Measurements from ENCODE around the gene EGFL8.
A peak's percentile ranks its signal among the peaks of the same experiment; 100 is the strongest.
"Not testable (repeated sequence)": the region's sequence is repeated elsewhere in the genome, so short reads cannot be mapped to it uniquely, and the experiment has no call there.

Gene EGFL8

DNA sequence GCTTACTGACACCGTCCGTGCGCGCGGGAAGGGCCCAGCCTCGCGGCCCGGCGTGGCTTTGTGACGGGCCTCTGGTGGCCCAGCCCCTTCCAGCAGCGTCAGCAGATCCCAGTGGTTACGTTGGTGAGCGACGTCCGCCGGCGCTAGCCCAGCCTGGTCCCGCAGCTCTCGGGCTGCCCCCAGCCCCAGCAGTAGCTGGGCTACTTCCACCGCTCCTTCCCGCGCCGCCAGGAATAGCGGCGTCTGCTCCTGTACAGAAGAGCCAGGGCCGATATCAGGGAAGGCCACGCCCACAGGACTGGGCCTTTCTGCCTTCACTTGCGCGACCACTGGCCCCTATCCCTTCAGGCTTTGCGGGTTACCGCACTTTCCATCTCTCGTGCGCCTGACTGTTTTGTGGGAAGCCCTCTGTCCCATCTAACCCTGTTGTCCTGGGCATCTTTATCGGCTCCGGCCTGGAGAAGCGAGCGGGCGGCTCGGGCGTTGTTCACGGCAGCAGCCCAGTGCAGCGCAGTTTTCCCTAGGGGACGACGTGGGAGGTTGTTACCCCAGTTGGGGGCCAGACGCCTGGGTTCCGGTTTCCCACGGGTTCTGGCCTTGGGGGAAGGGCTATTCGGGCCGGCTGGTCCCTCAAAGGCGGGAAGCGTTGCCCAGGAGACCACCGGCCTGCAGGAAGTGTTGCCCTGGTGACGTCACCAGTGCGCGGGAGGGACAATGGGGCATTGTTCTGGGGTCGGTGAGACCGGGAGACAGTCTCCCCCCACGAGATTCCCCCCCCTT is 31.7 kb downstream of the EGFL8 start:
- DNase-seq (ENCODE audit: low read depth): peak; percentile 78

DNA sequence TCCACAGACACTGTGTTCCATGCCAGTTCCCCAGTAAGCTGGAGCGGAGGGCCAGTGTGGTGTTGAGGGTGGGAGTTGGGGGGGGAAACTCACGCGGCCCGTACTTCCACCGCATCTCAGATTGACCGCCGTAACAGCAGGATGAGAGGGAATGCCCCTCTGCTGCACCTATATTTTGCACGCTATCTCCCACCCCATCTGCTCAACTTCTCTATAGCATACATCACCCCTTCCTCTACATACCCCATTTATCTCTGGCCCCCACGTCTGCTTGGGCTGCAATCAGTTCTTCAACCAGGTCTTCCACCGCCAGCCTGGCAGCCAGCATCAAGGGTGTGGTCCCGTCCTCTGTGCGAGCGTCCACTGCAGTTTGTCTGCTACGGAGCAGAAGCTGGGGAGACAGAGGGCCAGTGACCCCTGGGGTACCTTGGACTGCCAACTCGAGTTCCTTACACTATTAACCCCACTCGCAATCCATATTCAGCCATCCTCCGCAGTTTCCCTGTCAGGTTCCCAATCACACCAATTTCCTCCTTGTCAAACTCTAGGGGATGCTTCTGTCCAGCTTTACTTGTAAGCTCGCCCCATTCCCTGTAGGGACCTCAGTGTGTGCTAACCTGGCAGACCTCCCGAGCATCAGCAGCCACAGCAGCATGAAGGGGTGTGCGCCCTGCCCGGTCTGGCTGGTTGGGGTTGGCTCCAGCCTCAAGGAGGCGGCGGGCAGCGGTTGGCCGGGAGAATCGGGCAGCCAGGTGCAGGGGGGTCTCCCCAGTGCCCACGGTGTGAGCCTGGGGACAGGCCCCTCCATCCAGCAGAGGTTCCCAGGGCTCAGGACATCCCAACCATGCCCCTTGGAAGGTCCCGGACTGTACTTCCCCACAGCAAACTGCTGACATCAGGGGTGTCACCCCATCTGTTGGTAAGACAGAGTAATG is 32.6 kb downstream of the EGFL8 start:
- no peak for DNase-seq (ENCODE audit: low read depth)

DNA sequence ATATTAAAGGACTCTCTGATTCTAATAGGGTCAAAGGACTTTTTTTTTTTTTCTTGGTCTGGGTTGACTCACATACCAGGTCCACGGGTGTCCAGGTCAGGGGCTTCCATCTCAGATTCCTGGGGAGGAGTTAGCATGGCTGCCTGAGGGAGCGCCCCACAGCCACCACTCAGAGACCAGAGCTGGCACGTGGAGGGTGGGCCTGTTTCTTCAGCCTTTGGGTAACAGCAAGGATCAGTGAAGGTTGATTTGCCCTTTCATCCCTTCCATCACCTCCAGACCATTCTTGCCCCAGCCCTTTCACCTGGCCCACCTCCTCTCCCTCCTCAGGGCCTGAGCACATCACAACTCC is 33.9 kb downstream of the EGFL8 start:
- no peak for DNase-seq (ENCODE audit: low read depth)

DNA sequence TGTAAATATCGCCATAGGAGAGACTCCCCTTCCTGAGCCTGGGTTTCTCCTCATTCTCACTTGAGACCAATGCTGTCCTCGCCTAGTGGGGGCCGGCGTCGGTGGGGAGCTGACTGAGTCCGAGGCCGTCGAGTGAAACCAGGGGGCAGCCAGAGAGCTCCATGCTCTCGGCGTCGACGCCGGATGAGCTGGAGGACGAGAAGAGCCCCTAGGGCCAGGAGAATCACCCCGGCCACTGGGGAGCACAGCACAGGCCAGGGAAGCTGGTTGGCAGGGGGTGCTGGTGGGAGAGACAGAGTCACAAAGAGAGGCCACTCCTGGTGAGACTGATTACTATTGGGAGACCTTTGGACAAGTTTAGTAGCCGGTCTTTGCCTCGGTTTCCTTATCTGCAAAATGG is 34.5 kb downstream of the EGFL8 start:
- DNase-seq (ENCODE audit: low read depth): no peak

DNA sequence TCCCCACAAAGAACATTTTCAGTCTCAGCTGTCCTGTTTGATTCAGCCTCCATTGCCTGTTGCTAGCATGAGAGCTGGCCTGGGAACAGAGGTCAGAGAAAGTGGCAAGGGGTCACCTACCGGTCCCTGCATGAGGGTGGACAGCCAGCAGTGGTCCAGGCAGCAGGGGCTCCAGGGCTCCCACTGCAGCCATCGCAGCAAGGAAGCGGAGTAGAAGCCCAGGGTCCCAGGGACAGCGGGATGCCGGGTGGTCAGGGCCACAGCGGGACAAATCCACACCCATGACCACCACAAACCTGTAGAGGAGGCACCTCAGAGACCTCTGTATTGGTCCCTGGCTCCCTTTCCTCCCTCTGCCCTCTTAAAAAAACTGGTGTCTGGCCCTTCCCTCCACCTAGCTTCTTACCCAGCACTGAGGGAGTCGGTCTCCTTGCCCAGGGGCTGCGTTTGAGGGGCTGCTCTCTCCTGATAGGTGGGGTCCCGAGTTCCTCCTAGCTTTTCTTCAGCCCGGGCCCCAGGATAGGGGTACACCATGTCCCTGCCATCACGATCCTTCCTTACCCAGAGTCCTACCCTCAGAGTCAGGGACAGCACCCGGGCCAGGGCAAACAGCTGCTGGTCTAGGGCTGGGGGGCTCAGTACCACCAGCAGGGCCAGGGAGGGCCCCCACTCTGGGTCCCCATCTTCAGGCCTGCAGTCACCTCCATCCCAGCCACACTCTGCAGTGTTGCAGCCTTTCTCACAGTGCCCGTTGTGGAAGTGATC is 36.5 kb downstream of the EGFL8 start:
- DNase-seq (ENCODE audit: low read depth): no peak

DNA sequence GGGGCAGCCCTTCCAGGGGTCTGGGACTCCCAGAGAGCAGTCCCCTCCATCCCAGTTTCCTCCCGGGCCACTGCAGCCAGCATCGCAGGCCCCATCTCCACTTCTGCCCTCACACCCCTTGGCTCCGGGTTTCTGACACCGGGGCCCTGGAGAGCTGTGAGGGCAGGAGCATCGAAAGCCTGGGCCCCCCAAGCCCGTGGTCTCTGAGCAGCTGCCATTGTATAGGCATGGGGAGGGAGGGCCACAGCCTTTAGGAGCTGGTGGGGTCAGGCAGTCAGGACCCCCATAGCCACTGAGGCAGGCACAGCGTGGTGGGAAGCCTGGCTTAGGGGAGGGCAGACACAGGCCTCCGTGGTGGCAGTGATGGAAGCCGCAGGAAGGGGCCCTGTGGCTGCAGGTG is 37.8 kb downstream of the EGFL8 start:
- no peak for DNase-seq (ENCODE audit: low read depth)

DNA sequence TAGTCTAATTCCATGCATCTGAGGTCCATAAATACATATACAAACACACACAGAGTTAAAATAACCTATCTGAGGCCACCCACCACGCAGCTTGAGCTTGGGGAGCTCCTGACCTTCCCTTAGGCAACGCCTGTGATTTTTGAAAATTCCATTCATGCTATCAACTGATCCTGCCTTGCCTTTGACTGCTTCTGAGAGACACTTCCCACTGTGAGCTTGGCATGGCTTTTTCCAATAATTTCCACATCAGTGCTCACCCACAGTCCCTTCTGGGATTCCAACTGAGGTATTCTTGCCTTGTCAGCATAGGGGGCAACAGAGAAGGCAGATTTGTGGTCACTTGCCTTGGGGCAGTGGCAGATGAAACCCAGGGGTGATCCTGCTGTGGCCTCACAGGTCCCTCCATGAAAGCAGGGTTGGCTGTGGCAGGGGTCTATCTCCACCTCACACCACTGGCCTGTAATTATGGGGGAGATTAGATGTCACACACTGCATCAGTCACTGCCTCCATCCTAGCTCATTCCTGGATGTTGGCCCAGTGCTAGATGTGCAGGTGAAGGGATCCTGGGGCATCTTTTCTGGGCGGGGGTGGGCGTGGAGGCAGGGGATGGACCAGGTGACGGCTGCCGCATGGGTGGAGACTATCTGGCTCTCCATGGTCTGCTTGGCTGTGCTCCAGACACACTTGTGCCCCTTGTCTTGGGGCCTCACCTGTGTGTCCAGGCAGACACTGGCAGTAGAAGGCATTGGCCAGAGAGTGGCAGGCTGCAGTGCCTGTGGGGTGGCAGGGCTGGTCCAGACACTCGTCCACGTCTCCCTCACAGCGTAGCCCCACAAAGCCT is 39.3 kb downstream of the EGFL8 start:
- DNase-seq (ENCODE audit: low read depth): no peak

DNA sequence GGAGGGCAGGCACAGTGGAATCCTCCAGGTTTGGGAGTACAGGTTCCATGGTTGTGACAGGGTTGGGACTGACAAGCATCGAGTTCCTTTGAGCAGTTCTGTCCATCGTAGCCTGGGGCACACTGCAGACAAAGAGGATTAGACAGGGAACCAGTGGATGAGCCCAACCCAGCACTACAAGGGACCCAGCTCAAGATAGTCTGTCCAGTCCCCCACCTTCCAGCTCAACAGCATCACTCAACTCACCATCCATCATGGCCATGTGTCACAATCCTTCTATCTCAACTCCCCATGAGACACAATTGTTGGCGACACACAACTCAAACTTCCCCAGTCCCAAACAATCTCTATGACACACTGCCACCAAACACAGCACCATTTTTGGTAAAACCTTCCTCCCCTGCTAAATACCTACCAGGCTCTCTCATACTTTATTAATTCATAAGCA is 39.9 kb downstream of the EGFL8 start:
- no peak for DNase-seq (ENCODE audit: low read depth)

DNA sequence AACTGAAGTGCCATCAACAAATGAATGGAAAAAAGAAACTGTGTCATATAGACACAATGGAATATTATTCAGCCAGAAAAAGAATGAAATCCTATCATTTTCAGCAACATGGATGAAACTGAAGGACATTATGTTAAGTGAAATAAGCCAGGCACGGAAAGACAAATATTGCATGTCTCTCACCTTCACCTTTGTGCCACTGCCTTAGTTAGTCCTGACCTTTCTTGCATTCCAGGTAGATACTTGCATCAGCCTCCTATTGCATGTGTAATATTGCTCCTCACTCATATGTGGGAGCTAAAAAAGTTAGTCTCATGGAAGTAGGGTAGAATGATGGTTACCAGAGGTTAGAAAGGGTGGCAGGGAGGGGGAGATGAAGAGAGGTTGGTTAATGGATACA is 44.6 kb downstream of the EGFL8 start:
- DNase-seq (ENCODE audit: low read depth): no peak

DNA sequence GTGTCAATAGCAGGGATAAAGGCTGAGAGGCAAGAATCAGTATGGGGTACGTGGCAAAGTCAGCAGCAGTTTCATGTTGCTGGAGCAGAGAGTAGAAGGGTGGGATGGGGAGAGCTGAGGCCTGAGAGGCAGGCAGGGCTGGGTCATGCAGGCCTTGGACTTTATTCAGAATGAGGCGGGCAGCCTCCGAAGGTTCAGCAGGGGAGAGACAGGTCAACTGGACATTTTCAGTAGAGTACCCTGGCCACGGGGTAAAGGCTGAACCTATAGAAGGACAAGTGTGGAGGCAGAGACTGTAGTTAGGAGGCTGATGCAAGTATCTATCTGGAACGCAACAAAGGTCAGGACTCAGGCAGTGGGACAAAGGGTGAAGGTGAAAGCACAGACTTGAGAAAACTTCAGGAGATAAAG is 45.8 kb downstream of the EGFL8 start:
- no peak for DNase-seq (ENCODE audit: low read depth)

DNA sequence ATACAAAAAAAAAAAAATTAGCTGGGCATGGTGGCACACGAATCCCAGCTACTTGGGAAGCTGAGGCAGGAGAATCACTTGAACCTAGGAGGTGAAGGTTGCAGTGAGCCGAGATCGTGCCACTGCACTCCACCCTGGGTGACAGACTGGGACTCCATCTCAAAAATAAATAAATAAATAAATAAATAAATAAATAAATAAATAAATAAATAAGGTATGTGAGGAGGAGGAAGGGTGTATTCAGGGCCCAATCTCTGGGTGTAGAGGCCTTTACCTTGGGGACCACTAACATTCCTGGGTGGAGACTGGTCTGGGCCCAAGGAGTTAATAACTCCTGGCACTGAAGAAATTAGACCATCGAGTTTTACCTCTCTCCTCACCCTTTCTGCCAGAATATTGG is 47.0 kb downstream of the EGFL8 start:
- DNase-seq (ENCODE audit: low read depth): not testable (repeated sequence)

DNA sequence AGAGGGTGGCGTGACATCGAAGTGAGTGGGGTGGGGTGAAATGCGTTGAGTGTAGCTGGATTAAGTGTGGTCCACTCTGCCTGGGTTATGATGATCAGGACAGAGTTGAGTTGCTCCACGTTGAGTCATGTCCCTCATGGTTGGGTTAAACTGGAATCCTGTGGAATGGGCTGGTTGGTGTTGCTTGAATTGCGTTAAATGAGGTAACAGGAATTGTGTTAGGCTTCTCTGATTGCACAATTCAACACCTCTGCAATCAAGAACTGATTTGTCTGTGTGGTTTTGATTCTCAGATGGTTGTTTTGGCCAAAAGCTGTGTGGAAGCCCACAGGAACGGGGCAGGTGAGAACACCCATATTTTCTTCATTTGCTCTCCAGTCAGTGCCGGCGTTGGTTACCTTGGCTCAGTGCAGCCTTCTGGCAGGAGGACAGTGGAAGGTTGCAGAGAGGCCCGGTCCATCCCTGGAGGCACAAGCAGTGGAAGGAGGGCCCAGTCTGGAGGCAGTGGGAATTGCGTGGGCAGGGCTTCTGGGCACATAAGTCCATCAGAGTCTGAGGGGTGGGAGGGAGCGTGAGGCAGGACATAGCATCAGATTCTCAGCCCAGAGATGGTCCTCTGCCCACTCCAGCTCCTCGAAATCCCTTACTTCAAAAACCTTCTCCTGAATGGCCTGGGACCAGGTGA is 47.8 kb downstream of the EGFL8 start:
- DNase-seq (ENCODE audit: low read depth): peak; percentile 8

DNA sequence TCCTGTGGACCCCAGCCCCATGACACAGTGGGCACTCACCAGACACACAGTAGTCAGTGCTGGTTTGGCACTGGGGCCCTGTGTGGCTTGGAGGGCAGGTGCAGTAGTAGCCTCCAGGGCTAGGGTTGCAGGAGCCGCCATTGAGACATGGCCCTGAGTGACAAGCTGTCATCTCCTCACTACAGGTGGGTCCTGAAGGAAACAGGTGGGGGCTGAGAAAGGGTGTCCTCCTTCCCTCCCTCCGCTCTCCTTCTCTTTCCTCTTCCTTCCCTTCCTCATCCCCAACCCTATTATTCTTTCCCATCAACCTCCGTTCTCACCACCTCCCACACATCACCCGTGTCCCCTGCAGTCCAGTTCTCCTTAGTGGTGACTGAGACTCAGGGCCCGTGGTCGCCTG is 49.3 kb downstream of the EGFL8 start:
- no peak for DNase-seq (ENCODE audit: low read depth)

DNA sequence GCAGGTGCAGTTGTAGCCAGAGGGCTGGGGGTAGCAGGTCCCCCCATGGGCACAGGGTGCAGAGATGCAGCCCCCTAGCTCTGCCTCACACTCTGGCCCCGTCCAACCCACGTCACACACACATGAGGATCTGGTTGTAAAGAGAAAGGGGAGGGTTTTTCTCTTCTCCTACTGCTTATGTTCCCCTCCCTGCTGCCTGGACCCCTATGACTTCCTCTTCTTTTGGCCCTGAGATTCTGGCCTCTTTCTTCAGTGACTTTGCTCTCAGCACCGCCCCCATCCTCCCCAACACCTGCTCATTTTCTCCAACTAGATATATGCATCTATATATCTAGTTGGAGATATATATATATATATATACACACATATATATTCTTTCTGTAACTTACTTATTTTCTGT is 49.7 kb downstream of the EGFL8 start:
- DNase-seq (ENCODE audit: low read depth): no peak

DNA sequence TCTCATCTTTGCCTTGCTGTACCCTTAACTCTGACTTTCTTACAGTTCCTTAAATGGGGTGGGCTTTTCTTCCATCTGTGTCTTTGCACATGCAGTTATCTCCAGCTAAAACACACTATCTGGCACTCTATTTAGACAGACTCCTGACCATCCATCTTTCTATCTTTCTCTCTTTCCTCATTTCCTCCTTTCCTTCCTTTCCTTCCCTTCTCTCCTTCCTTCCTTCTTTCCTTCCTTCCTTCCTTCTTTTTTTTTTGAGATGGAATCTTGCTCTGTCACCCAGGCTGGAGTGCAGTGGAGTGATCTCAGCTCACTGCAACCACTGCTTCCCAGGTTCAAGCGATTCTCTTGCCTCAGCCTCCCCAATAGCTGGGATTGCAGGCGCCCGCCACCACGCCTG is 51.2 kb downstream of the EGFL8 start:
- no peak for DNase-seq (ENCODE audit: low read depth)

DNA sequence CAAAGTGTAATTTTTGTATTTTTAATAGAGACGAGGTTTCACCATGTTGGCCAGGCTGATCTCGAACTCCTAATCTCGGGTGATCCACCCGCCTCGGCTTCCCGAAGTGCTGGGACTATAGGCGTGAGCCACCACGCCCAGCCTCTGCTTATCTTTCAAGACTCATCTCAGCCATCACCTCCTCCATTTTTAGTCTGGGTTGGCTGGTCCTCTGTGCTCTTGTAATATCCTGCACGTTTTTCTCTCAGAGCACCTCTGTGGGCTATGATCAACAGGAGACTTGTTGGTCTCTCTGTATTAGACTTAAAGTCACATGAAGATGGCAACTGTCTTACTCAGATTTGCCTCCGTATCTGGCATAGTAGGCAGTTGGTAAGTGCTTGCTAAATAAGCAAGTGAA is 51.9 kb downstream of the EGFL8 start:
- DNase-seq (ENCODE audit: low read depth): no peak

DNA sequence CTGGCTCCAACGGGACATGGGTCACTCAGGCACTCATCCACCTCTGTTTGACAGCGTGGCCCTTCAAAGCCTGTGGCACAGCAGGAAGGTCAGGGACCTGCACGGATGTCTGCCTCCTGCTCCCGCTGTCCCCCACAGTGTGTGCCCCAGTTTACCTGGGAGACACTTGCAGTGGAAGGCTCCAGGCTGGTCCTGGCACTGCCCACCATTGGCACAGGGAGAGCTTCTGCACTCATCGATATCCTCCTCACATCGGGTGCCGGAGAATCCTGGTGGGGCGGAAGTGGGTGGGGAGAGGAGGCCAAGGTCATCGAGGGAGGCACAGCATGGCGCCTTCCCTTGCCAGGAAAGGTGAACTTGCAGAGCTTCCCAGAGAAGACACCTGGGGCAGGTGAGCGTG is 52.6 kb downstream of the EGFL8 start:
- DNase-seq (ENCODE audit: low read depth): no peak
